ENCODE data around the gene CADM2.
"Not testable (repeated sequence)": the region's sequence is repeated elsewhere in the genome, so short reads cannot be mapped to it uniquely, and the experiment has no call there.

The CADM2 gene

GRCh38 chr3:85081191-85081906 lies 122.6 kb downstream of the CADM2 start:
- no peak for DNase-seq

- no peak for DNase-seq
Observed at GRCh38 chr3:85090495-85090894, 131.7 kb downstream of the CADM2 start.

- DNase-seq = no peak
Observed at GRCh38 chr3:85100316-85100715, 141.5 kb downstream of the CADM2 start.

- DNase-seq = no peak
Observed at GRCh38 chr3:85102781-85103180, 144.0 kb downstream of the CADM2 start.

- DNase-seq = no peak
Observed at GRCh38 chr3:85110393-85110792, 151.6 kb downstream of the CADM2 start.

- no peak for DNase-seq
Observed at GRCh38 chr3:85120879-85121278, 162.1 kb downstream of the CADM2 start.

GRCh38 chr3:85132864-85133263 lies 174.1 kb downstream of the CADM2 start:
- not testable (repeated sequence) for DNase-seq

GRCh38 chr3:85133691-85134420 lies 175.1 kb downstream of the CADM2 start:
- DNase-seq = not testable (repeated sequence)

- DNase-seq = no peak
Observed at GRCh38 chr3:85142626-85143025, 183.8 kb downstream of the CADM2 start.

GRCh38 chr3:85148036-85148435 lies 189.2 kb downstream of the CADM2 start:
- no peak for DNase-seq

GRCh38 chr3:85151555-85151954 lies 192.8 kb downstream of the CADM2 start:
- DNase-seq = no peak

- DNase-seq = not testable (repeated sequence)
Observed at GRCh38 chr3:85153279-85153678, 194.5 kb downstream of the CADM2 start.

- DNase-seq = no peak
Observed at GRCh38 chr3:85159376-85159775, 200.6 kb downstream of the CADM2 start.

- no peak for DNase-seq
Observed at GRCh38 chr3:85161544-85161943, 202.8 kb downstream of the CADM2 start.

- DNase-seq = no peak
Observed at GRCh38 chr3:85162905-85163304, 204.1 kb downstream of the CADM2 start.

GRCh38 chr3:85164436-85164835 lies 205.6 kb downstream of the CADM2 start:
- no peak for DNase-seq

- no peak for DNase-seq
Observed at GRCh38 chr3:85167576-85167975, 208.8 kb downstream of the CADM2 start.

- DNase-seq = no peak
Observed at GRCh38 chr3:85170646-85171045, 211.9 kb downstream of the CADM2 start.

- no peak for DNase-seq
Observed at GRCh38 chr3:85171976-85172375, 213.2 kb downstream of the CADM2 start.

GRCh38 chr3:85176799-85177198 lies 218.0 kb downstream of the CADM2 start:
- no peak for DNase-seq

GRCh38 chr3:85182975-85183752 lies 224.4 kb downstream of the CADM2 start:
- no peak for DNase-seq

GRCh38 chr3:85185495-85185894 lies 226.7 kb downstream of the CADM2 start:
- DNase-seq = no peak

- DNase-seq = no peak
Observed at GRCh38 chr3:85189731-85190130, 230.9 kb downstream of the CADM2 start.

- no peak for DNase-seq
Observed at GRCh38 chr3:85193565-85193964, 234.8 kb downstream of the CADM2 start.

Data from CD4-positive, alpha-beta T cell treated with Interleukin-17A for 4 hours (primary cell).